Activated T-helper 1 cell treated with Interleukin-2 at 50 U/mL for 16 hours (primary cell): ENCODE measurements around the gene TMEM217.
A peak's percentile ranks its signal among the peaks of the same experiment; 100 is the strongest.
"Not testable (repeated sequence)": the region's sequence is repeated elsewhere in the genome, so short reads cannot be mapped to it uniquely, and the experiment has no call there.

Source experiments
- DNase-seq: peaks from one replicate; pipeline ENCODE4 v3.0.0-alpha.2; 2020; ENCODE audit warnings: low read depth

TMEM217 gene

DNA sequence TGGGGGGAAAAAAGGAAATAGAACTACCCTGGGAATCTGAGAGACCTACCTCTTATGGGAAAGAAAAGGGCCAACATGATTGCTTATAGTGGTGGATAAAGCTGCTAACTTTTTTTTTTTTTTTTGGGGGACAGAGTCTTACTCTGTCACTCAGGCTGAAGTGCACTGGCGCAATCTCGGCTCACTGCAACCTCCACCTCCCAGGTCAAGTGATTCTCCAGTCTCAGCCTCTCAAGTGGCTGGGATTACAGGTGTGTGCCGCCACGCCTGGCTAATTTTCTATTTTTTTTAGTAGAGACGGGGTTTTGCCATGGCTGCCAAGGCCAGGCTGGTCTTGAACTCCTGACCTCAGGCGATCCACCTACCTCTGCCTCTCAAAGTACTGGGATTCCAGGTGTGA is 39.9 kb downstream of the TMEM217 start:
- no peak for DNase-seq

DNA sequence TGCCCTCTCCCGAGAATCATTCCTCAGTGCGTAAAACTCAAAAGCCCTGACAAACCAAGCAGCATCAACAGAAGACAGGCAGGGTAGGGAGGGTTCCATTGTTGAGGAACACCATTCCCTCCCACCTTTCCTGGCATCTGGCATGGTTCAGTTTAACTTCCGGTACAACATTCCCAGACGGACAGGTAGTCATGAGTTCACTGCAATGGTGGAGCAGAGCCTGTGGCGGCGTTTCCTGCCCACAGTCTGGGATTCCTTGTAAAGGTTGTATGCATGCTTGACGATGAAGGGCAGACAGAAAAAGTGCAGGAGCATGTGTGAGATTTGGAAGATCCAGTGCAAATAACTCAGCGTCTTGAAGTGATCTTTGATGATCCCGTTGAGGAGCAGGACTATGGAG is 45.7 kb downstream of the TMEM217 start:
- no peak for DNase-seq

DNA sequence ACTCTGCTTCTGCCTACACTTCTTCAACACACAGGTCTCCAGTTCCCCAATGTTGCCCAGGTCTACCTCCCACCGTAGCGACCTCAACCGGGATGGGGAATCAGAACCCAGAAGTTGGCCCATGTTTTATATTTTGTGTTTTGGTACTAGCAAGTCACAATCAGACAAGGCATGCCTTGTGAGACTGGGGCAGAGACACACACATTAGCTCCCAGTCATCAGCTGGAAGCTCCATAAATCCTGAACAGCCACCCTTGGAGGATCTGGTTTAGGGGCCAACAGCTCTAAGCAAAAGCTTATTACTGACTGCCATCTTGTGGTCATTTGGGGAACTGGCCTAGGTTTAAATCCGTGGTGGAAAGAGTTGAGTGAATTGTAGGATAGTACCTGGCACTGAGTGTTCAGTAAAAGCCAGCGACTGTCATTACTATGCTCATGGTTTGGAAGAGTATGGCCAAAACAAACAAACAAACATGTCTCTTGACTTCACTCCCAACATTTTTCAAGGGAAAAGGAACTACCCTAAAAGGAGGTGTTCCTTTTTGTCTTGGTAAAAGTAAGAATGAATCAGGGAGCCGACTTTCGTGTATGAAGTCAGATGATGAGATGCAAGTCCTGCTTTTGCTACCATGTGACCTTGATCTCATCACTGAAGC is 47.5 kb downstream of the TMEM217 start:
- peak; percentile 46 for DNase-seq

- peak; percentile 25 for DNase-seq
Observed at GRCh38 chr6:37209461-37210205, 48.3 kb downstream of the TMEM217 start.

- DNase-seq: no peak
Observed at GRCh38 chr6:37208793-37209192, 49.2 kb downstream of the TMEM217 start.

DNA sequence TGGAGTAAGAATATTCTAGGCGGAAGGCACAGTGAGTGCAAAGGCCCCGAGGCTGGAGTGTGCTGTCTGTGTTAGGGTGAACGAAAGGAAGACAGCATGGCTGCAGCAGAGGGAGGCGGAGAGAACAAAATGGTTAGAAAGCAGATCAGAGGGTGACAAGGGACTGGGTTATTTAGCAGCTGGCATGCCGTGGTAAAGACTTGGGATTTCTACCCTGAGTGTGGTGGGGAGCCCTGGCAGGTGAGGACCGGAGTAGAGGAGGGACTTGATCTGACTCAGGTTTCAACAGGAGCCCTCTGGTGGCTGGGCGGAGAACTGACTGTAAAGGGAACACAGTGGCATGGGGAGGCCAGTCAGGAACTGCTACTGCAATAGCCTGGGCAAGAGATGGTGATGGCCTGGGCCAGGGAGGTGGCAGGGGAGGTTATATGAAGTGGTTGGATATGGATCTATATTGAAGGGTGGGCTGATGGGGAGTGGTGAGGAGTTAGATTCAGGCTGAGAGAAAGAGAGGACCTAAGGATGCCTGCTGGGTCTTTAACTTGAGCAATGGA is 50.0 kb downstream of the TMEM217 start:
- peak; percentile 74 for DNase-seq

- no peak for DNase-seq
Observed at GRCh38 chr6:37206622-37207021, 51.3 kb downstream of the TMEM217 start.

DNA sequence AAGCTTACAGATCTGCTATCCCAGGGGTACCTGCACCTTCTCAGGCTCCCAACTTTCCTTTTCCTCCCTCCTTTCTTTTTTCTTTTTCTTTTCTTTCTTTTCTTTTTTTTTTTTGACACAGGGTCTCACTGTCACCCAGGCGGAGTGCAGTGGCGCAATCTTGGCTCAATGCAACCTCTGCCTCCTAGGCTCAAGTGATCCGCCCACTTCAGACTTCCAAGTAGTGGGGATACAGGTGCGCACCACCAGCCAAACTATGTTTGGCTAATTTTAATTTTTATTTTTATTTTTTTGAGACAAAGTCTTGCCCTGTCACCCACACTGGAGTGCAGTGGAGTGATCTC is 52.0 kb downstream of the TMEM217 start:
- no peak for DNase-seq

DNA sequence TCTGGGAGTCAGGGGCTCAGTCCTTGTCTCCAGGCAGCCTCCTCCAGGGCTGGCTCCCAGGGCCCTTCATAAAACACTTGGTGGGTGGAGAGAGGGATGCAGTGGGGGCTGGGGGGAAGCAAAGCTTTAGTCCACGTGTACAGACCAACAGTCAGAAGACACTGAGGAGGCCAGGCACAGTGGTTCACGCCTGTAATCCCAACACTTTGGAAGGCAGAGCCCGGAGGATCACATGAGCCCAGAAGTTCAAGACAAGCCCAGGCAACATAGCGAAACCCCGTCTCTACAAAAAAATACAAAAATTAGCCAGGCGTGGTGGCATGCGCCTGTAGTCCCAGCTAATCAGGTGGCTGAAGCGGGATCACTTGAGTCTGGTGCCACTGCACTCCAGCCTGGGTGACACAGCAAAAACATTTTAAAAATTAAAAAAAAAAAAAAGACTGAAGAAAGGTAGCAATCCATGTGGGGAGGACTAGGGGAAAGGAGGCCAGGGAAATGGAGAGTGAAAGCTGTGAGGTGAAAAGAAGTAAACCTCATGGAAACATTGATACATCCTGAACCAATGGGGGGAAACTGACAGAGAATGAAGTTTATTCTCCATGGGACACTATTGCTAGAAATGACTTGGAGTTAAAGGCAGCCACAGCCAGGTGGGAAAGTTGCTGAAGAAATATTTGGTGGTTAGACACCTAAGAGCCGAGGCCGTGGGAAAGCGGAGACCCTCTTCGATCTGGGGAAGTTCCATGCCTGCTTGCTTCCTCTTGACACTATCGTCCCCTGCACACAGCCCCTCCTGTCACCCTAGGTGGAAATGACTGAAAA is 52.6 kb downstream of the TMEM217 start:
- DNase-seq: no peak

DNA sequence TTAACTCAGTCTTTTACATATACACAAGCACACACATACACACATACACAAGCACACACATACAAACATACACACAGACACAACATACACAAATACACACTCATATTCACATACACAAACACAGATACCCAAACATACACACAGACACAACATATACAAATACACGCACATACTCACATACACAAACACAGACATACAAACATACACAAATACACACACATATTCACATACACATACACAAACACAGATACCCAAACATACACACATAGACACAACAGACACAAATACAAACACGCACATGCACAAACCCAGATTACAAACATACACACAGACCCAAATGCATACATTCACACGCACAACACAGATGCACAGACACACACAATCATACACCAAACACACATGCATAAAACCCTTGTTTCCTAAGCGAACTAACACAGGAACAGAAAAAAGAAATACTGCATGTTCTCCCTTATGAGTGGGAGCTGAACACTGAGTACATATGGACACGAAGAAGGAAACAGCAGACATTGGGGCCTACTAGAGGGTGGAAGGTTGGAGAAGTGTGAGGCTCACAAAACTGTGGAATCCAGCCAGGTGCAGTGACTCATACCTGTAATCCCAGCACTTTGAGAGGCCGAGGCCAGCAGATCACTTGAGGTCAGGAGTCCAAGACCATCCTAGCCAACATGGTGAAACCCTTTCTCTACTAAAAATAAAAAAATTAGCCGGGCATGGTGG is 53.8 kb downstream of the TMEM217 start:
- DNase-seq: no peak

- DNase-seq: no peak
Observed at GRCh38 chr6:37202788-37203491, 55.0 kb downstream of the TMEM217 start.

DNA sequence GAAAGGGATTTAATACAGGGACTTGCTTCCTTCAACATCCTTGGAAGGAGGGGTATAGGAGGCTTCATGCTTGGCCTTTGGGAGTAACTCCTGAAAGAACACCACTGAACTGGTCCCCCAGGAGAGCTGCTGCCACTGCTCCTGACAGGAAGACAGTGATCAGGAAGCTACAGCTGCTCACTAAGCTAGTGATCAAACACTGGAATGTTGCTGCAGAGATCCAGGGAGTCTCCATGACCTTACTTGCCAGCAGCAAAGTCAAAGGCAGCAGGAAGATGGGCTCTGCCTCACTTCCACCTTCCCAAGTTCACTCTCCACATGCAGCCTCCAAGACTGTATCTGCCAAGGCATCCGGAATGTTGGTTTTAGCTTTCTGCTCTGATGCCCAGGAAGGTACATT is 56.2 kb downstream of the TMEM217 start:
- no peak for DNase-seq

GRCh38 chr6:37200085-37200484 is 57.9 kb downstream of the TMEM217 start:
- no peak for DNase-seq

- DNase-seq: not testable (repeated sequence)
Observed at GRCh38 chr6:37196451-37196850, 61.5 kb downstream of the TMEM217 start.

DNA sequence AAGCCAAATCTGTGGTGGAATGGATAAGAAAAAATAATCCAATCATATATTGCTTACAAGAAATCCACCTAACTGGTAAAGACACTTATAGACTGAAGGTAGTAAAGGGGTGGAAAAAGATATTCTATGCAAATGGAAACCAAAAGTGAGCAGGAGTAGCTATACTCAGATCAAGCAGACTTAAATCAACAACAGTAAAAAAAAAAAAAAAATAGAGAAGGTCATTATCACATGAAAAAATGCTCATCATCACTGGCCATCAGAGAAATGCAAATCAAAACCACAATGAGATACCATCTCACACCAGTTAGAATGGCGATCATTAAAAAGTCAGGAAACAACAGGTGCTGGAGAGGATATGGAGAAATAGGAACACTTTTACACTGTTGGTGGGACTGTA is 63.1 kb downstream of the TMEM217 start:
- DNase-seq: not testable (repeated sequence)

- no peak for DNase-seq
Observed at GRCh38 chr6:37192666-37193065, 65.3 kb downstream of the TMEM217 start.

DNA sequence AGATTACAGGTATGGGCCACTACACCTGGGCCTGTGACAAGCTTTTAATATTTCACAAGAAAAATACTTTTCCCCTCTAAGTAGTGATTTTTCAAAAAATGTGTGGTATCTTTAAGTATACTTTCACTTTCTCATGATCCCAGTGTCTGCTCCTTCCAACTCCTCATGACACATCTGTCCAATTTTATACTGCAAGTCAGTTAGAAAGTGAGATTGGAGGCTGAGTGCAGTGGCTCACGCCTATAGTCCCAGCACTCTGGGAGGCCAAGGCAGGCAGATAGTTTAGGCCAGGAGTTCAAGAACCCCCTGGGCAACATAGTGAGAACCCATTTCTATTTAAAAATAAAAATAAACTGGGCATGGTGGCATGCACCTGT is 67.8 kb downstream of the TMEM217 start:
- no peak for DNase-seq

- no peak for DNase-seq
Observed at GRCh38 chr6:37188962-37189510, 68.9 kb downstream of the TMEM217 start.

DNA sequence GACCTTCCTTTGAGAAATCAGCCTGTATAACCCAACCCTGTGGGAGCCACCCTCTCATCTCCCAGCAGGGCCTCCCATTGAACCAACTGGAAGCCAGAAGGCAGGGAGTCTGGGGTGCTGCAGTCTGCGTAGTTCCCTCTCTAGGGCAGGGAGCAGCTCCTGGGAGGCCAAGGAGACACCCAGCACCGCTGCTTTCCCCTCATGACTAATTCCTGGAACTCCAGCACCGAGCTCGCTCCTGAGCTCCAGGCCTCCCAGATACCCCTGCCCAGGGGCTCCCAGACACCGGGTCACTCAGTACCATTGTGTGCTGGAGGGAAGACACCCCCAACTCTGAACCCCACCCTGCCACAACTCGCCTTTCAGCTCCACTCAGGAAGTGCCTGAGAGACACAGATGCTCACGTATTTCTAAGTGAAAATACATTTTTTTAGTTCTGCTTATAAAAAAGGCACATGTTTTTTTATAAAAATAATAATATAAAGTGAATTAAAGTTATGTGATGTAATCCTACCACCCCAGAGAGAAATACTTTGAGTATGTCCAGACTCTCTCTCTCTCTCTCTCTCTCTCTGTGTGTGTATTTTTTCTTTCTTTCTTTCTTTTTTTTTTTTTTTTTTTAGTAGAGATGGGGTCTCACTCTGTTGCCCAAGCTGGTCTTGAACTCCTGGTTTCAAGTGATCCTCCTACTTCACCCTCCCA is 70.5 kb downstream of the TMEM217 start:
- no peak for DNase-seq

- DNase-seq: not testable (repeated sequence)
Observed at GRCh38 chr6:37185949-37186720, 71.8 kb downstream of the TMEM217 start.
